ENCODE measurements around the gene NRG2.

DNA sequence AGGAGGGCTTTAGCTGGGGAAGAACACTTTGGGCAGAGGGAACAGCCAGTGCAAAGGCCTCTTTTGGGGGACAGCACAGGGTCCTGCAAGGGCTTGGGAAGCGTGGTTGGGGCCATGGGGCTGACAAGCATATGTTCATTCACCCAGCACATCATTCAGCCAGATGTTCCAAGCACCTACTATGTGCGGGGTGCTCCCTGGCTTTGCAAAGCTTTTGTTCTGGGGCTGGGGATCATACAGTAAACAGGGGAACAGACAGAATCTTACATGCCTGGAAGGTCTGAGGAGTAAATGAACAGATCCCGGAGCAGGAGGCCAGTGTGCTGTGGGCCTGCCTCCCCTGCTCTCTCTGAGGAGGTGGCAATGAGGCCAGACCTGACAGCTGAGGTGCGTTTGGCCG, 230.8 kb downstream of the NRG2 start:
- TF ChIP-seq, protein P1, sequence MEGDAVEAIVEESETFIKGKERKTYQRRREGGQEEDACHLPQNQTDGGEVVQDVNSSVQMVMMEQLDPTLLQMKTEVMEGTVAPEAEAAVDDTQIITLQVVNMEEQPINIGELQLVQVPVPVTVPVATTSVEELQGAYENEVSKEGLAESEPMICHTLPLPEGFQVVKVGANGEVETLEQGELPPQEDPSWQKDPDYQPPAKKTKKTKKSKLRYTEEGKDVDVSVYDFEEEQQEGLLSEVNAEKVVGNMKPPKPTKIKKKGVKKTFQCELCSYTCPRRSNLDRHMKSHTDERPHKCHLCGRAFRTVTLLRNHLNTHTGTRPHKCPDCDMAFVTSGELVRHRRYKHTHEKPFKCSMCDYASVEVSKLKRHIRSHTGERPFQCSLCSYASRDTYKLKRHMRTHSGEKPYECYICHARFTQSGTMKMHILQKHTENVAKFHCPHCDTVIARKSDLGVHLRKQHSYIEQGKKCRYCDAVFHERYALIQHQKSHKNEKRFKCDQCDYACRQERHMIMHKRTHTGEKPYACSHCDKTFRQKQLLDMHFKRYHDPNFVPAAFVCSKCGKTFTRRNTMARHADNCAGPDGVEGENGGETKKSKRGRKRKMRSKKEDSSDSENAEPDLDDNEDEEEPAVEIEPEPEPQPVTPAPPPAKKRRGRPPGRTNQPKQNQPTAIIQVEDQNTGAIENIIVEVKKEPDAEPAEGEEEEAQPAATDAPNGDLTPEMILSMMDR (IDR thresholded peaks at IDR 0.05) = no peak
- no peak for TF ChIP-seq POLR2A (IDR thresholded peaks at IDR 0.05)

Measured in prostate gland (tissue), 2 donors.